HG03457 (cell line): ENCODE measurements around the gene GOLGA3.
A peak's percentile ranks its signal among the peaks of the same experiment; 100 is the strongest.
"Not testable (repeated sequence)": the region's sequence is repeated elsewhere in the genome, so short reads cannot be mapped to it uniquely, and the experiment has no call there.

Source experiments
- ATAC-seq: cut with Tn5 transposase; IDR thresholded peaks from one replicate; pipeline ENCODE4 v1.9.1; 2021; ENCODE audit warnings: moderate number of reproducible peaks; ENCODE audit not compliant: unreplicated experiment

Gene GOLGA3, protein sequence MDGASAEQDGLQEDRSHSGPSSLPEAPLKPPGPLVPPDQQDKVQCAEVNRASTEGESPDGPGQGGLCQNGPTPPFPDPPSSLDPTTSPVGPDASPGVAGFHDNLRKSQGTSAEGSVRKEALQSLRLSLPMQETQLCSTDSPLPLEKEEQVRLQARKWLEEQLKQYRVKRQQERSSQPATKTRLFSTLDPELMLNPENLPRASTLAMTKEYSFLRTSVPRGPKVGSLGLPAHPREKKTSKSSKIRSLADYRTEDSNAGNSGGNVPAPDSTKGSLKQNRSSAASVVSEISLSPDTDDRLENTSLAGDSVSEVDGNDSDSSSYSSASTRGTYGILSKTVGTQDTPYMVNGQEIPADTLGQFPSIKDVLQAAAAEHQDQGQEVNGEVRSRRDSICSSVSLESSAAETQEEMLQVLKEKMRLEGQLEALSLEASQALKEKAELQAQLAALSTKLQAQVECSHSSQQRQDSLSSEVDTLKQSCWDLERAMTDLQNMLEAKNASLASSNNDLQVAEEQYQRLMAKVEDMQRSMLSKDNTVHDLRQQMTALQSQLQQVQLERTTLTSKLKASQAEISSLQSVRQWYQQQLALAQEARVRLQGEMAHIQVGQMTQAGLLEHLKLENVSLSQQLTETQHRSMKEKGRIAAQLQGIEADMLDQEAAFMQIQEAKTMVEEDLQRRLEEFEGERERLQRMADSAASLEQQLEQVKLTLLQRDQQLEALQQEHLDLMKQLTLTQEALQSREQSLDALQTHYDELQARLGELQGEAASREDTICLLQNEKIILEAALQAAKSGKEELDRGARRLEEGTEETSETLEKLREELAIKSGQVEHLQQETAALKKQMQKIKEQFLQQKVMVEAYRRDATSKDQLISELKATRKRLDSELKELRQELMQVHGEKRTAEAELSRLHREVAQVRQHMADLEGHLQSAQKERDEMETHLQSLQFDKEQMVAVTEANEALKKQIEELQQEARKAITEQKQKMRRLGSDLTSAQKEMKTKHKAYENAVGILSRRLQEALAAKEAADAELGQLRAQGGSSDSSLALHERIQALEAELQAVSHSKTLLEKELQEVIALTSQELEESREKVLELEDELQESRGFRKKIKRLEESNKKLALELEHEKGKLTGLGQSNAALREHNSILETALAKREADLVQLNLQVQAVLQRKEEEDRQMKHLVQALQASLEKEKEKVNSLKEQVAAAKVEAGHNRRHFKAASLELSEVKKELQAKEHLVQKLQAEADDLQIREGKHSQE (N-terminal part only)

DNA sequence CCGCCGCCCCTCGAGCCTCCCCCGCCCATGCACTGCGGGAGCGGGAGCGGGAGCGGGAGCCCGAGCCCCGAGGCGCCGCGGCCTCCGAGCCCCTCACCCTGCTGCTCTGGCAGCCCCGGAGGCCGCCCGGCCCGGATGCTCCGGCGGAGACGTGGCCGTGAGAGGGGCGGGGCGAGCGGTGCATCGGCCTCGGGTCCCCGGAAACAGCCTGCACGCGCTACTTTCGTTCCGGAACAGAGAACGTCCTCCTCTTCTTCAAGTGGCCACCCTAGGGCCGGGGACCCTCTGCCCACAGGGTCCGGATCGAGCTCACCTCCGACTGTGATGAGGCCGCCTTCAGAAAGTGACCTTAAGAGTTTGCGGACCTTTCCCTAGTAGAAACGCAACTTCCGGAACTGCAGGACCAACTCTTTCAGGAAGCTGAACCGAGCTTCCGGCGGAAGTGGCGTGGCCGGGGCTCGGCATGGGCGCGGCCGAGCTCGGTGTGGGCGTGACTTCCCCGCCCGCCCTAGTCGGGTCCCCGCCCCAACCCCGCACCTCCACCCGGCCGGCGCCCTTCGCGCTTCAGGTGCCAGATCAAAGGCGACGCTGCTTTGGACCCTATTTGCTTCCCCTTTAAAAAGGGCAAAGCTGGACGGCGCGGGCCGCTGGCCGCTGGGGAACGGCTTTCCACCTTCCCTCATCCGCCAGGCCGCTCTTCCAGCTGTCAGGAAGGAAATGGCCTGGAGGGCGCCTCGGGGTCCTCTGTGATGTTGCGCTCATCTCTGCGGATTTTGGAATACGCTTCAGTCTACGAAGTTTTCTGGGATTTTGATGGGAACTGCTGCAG is at the start of gene GOLGA3:
TSS of gene GOLGA3 (minus strand) at position 164 of the 829 bp plus-strand sequence. CDS start 6,741 bp downstream, outside the sequence.
- ATAC-seq: peak; percentile 73

DNA sequence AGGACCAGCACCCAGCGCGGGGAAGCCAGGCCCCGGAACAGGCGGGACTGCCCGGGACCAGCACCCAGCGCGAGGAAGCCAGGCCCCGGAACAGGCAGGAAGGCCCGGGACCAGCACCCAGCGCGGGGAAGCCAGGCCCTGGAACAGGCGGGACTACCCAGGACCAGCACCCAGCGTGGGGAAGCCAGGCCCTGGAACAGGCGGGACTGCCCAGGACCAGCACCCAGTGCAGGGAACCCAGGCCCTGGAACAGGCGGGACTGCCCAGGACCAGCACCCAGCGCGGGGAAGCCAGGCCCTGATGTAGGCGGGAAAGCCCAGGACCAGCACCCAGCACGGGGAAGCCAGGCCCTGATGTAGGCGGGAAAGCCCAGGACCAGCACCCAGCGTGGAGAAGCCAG is 46.0 kb upstream of the GOLGA3 start:
- ATAC-seq: not testable (repeated sequence)

DNA sequence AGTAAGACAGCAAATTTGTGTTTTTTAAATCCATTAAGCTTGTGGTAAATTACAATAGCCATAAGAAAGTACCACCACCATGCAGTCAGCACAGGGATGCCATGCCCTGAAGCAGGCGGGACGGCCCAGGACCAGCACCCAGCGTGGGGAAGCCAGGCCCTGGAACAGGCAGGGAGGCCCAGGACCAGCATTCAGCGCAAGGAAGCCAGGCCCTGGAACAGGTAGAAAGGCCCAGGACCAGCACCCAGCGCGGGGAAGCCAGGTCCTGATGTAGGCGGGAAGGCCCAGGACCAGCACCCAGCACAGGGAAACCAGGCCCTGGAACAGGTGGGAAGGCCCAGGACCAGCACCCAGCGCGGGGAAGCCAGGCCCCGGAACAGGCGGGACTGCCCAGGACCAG is 45.5 kb upstream of the GOLGA3 start:
- ATAC-seq: no peak

DNA sequence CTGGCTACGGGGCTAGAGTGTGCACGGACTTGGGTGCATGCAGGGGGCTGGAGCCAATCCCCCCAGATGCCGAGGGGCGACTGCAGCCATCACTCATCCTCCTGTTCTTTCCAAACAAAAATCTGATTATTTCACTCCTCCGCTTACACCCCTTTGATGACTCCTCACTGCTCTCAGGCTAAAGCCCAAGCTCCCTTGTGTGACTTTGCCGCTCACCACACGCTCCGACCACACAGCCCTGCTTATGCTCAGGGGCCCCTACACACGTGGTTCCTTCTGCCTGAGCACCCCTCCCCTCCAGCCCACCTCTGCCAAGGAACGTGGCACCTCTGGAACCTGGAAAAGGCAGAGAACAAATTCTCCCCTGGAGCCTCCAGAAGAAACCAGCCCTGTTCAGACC is 45.1 kb upstream of the GOLGA3 start:
- no peak for ATAC-seq

DNA sequence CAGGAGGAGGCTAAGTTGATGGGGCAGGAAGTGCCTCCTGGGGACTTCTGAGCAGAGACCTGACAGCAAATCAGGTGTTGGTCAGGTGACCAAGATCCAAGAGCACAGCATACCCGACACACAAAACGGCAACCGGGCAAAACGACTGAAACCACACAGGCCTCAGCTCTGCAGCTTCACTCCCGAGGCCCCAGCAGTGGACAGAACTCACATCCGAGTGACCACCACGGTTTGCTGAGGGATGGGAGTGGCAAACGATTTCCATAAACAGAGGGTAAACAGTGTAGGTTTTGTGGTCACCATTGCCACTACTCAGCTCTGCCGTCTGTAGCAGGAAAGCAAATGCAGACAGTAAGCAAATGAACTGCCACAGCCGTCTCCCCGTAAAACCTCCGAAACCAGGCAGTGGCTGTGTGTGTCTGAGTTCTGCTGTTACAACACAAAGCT is 44.3 kb upstream of the GOLGA3 start:
- ATAC-seq: no peak

DNA sequence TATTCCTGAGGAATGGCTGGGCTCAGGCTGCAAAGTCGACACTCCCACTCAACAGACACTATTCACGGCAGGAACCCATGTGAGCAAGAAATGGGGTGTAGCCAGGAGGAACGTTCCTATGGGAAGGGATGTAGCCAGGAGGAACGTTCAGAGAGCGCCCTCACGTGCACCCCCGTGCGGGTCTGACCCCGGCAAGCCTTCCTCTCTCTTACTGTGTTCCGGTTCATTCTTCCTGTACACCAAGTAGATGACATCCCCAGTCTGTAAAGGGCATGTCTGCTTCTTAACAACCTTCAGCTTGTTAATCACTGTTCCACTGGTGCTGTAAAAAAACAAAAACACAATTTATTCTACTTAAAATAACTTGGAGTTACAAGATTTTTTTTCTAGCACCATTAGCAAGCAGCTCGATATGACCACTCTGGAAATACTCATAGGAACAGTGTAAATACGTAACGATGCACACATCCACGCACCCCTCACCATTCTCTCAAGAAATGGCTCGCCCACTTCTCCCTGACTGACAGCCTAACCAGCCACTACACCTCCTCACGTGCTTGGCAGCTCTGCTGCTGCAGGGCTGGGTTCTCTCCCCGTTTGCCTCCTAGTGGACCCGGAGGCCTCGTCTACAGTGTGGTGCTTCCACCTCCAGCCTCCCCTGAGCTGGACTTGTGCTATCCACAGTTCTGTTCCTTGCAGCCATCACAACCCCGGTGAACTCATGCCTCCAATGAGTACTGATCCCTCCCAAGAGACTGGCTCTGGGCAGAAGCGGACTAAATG is 43.6 kb upstream of the GOLGA3 start:
- ATAC-seq: no peak

DNA sequence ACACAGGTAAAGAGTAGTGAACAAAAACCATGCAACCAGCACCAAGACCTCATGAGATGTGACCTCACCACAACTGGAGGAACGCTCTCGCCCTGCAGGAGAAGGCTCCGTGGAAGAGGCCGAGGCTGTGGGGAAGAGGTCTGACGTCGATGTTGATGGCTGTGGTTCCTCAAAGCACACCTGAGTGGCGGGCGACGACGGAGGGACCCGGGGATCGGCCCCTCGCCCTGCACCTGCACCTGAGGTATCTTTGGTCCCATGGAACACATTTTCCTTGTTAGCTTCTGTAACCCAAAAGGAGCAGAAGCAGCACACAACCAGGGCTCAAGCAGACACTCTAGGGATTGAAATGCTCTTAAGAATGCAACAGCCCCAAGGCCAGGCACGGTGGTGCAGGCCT is 40.9 kb upstream of the GOLGA3 start:
- ATAC-seq: no peak

DNA sequence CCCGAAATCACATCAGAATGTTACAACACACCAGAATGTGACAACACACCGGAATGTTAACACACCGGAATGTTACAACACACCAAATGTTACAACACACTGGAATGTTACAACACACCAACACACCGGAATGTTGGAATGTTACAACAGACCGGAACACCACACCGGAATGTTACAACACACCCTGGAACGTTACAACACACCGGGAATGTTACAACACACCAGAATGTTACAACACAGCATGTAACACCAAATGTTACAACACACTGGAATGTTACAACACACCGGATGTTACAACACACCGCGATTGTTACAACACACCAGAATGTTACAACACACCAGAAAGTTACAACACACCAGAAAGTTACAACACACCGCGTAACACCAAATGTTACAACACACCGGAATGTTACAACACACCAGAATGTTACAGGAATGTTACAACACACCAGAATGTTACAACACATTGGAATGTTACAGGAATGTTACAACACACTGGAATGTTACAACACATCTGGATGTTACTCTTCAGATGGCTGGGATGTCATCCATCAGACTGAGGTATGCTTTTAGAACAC is 37.7 kb upstream of the GOLGA3 start:
- ATAC-seq: no peak

DNA sequence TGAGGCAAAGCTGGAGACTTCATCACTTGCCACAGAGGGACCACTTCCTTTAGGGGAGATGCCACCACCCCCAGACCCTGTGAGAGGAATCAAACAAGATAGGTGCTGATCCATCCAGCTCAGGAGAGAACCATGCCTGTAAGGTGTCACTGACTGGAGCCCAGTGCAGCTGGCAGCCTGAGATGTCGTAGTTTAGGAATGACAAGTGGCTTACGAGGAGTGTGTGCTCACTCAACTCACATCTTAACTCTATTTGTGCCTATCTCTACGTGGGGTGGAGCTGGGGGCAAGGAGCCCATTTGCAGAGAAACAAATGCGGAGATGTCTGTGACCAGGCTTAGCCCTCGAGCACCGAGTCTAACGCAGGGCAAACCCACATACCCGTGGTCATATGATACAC is 32.9 kb upstream of the GOLGA3 start:
- no peak for ATAC-seq

DNA sequence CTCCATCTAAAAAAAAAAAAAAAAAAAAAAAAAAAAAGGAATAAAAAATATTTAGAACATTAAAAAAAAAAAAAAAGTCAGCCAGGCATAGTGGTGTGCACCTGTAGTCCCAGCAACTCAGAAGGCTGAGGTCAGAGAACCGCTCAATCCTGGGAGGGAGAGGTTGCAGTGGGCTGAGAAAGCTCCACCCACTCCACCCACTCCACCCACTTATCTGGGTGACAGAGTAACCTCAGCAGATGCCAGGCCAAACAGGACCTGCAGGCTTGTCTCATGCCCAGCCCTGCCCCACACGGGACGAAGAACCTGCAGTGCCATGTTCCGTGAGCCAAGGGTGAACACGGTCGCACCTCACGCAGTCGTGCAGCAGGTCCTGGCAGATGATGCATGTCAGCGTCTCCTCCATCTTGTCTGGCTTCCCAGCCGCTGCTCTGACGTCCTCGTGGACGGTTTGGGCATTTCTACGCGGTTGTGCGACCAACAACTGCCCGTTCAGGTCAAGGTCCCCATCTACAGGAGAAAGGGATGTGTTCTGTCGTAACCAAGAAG is 30.1 kb upstream of the GOLGA3 start:
- no peak for ATAC-seq

DNA sequence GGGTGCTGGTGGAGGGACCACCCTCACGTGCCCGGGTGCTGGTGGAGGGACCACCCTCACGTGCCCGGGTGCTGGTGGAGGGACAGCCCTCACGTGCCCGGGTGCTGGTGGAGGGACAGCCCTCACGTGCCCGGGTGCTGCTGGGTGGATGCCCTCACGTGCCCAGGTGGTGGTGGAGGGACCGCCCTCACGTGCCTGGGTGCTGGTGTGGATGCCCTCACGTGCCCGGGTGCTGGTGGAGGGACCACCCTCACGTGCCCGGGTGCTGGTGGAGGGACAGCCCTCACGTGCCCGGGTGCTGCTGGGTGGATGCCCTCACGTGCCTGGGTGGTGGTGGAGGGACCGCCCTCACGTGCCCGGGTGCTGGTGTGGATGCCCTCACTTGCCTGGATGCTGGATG is 28.4 kb upstream of the GOLGA3 start:
- not testable (repeated sequence) for ATAC-seq

DNA sequence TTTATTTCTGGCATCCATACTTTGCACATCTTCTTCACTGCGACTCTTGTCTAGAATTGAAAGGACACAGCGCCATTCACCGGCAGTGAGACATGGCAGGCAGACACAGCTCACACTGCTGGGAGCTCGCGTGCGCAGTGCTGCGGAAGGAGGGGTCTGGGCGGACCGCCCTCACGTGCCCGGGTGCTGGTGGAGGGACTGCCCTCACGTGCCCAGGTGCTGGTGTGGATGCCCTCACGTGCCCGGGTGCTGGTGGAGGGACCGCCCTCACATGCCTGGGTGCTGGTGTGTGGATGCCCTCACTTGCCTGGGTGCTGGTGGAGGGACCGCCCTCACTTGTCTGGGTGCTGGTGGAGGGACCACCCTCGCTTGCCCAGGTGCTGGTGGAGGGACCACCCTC is 27.9 kb upstream of the GOLGA3 start:
- ATAC-seq: no peak

DNA sequence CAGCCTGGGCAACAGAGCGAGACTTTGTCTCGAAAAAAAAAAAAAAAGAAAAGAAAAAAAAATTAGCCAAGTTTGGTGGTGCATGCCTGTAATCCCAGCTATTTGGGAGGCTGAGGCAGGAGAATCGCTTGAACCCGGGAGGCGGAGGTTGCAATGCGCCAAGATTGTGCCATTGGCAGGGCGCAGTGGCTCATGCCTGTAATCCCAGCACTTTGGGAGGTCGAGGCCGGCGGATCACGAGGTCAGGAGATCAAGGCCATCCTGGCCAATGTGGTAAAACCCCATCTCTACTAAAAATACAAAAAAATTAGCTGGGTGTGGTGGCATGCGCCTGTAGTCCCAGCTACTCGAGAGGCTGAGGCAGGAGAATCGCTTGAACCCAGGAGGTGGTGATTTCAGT is 26.5 kb upstream of the GOLGA3 start:
- ATAC-seq: not testable (repeated sequence)

DNA sequence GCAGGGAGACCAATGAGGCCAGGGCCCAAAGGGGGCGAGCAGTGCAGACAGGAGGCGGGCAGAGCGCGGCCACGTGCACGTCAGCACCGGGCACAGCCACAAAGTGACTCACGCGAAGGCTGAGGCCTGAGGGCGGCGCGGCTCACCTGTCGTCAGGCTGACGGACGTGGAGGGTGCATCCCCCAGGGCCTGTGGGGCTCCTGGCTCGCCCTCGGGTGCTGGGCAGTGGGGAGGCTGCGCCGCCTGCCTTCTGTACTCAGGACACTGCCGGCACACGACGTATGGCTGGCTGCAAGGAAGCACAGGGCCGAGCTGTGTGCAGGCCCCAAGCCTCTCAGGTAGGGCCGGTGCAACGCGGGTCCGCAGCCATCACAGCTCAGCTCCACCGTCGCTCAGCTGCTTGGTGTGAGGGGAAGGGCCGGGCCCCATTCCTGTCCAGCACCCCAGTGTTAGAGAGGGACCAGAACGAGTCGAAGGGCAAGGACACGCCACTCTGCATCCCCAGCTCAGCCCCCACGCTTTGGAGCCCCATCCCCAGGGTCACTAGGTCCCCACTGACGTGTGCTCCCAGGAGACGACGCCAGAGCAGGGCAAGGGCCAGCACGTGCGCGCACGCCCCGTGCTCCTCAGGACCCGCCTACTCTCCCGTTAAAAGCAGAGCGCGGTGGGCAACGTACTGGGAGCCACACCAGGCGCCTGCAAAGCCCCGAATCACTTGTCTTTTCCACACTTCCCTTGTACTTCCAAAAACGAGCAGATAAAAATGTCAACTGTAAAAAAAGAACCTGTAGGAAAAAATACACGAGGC is 24.8 kb upstream of the GOLGA3 start:
- no peak for ATAC-seq

DNA sequence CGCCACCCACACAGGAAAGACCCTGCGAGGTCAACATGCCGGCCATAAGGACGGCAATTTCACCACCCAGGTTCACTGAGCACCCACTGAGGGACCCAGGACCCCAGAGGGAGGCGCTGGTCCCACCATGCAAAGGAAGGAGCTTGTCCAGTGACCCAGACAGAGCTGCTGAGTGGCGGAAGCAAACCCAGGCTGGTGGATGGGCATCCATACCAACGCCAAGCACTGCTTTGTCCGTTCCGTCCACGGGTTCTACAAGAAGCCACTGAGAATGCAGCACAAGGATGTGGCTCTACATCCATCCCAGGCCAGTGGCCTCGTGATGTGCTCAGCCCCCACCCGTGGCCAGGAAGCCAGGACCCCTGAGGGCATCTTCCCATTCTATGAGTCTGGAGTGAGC is 23.8 kb upstream of the GOLGA3 start:
- no peak for ATAC-seq

DNA sequence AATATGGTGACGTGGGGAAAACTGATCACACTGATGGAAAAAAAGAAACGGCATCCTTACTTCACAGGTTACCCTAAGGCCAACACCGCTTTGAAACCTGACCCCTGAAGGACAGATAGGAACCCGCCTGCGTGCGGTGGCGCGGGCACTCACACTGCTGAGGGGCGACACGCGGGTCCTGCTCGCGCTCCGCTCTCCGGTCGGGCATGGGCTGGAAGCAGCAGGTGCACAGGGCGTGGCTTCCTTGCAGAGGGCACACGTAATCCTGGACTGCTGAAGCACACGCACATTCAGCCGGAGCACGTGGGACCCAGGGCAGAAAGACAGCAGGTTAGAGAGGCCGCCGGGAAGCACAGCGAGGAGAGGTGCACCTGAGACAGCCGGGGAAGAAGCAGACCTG is 22.8 kb upstream of the GOLGA3 start:
- ATAC-seq: no peak

DNA sequence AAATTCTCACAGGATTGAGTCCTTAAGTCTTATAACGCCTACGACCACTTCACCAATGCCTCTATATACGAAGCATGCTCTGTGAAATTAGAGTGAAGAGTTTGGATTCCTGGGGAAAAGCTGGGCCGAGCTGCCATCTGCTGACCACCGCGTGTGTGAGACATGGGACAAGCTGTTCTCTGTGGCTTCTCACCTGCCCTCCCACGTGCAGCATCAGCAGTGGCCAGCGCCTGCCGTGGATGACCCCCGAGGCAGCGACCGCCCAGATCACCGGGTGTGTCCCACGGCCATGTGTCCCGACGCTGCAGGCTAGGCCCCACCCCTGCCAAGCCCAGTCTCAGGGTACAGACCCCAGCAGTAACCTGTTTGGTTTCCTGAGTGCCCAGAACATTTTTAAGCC is 21.6 kb upstream of the GOLGA3 start:
- ATAC-seq: no peak

DNA sequence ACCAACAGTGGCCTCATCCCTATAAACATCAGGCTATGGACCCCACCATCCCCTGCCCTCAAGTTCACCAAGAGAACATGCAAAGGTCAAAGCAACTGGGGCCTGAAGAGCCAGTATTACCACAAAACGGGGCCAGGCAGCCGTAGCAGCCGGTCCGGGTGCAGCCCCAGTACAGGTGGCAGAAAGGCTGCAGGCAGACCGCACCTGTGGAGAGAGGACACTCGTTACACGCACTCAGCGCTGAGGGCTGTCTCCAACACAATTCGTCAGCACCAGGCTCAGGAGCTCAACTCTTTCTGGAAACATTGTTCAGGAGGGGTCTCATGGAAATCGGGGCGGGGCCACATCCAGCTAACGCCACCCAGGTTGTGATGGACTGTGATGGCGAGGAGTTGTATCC is 19.9 kb upstream of the GOLGA3 start:
- ATAC-seq: no peak
